B cell (primary cell): ENCODE results near the gene NHP2.

Source experiments
- EZH2 ChIP-seq: IDR thresholded peaks from 2 replicates; pipeline ENCODE4 v1.6.1; 2012; ENCODE audit warnings: borderline replicate concordance, low read depth, mild to moderate bottlenecking, moderate library complexity, low read length; ENCODE audit not compliant: insufficient read depth, poor library complexity, severe bottlenecking
- TF ChIP-seq, protein P1 (sequence below): fragments of 200-600 bp; IDR thresholded peaks from one replicate; pipeline ENCODE4 v1.8.0; 2022; ENCODE audit warnings: antibody characterized with exemption, mild to moderate bottlenecking

DNA sequence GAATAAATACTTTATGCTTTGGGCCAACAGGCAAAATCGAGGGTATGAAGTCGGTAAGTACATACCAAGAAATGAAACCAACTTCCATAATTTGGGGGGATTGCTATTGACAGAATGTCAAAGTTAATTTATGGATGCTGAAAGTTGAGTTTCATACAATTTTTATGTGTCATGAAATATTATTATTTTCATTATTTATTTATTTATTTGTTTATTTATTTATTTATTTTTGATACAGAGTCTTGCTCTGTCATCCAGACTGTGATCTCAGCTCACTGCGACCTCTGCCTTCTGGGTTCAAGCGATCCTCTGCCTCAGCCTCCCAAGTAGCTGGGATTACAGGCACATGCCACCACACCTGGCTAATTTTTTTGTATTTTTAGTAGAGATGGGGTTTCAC lies 38.0 kb upstream of the NHP2 start:
- no peak for TF ChIP-seq EZH2
- TF ChIP-seq, protein P1, sequence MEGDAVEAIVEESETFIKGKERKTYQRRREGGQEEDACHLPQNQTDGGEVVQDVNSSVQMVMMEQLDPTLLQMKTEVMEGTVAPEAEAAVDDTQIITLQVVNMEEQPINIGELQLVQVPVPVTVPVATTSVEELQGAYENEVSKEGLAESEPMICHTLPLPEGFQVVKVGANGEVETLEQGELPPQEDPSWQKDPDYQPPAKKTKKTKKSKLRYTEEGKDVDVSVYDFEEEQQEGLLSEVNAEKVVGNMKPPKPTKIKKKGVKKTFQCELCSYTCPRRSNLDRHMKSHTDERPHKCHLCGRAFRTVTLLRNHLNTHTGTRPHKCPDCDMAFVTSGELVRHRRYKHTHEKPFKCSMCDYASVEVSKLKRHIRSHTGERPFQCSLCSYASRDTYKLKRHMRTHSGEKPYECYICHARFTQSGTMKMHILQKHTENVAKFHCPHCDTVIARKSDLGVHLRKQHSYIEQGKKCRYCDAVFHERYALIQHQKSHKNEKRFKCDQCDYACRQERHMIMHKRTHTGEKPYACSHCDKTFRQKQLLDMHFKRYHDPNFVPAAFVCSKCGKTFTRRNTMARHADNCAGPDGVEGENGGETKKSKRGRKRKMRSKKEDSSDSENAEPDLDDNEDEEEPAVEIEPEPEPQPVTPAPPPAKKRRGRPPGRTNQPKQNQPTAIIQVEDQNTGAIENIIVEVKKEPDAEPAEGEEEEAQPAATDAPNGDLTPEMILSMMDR = no peak
